ENCODE data around the gene BCAS3. TPM values are rescaled to one million over a fixed set of nuclear protein-coding genes. Genes with fewer than 3 reads are reported as not detected.

BCAS3 gene
- total and polyA plus RNA-seq, 4 experiments from 2014 or later, result 27.0 to 45.2 (median 41.2) TPM

DNA sequence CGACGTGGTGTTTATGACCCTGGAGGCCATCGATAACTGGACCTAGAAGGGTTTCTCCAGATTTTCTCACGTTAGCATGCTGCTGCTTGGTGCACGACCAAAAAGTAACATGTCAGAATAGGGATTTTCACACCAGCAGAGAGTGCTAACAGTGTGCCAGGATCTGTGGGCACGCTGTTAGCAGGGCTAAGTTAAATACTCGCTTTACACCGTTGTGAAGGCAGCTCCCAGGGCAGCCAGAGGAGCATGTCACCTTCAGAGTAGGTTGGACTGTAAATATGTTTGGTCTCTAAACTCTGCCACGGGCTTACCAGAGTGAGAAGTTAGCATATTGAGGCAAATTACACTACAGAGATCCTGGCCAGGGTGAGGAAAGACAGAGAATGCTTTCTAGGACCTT is 608.8 kb downstream of the BCAS3 start:
- no peak for DNase-seq
- Mint-ChIP-seq H3K36me3 (peaks cover 0 to 15% of the 10 kb centered on the region in 2 donors), H3K4me1 (peaks cover 0 to 2% (median 0%) of the 10 kb centered on the region in 4 donors), H3K27me3 (no peaks in the 10 kb centered on the region), H3K9me3 (no peaks in the 10 kb centered on the region), H3K4me3 (no peak overlapping the region), H3K27ac (no peak overlapping the region)
- intact Hi-C loops (cut with micrococcal nuclease), result no loop called here
- Histone ChIP-seq H3K9me3 (ENCODE audit: control insufficient read depth in 1 of 2, low read length in 2 of 2) (no peaks in the 10 kb centered on the region), H3K4me1 (ENCODE audit: insufficient read depth, low read length) (no peaks in the 10 kb centered on the region), H3K27me3 (ENCODE audit: insufficient read depth, low read length) (no peaks in the 10 kb centered on the region), H3K27ac (ENCODE audit: low read depth, low read length) (no peak overlapping the region), H3K4me3 (ENCODE audit: low read length in 2 of 2) (no peak overlapping the region), H3K36me3 (ENCODE audit: insufficient read depth, low read length) (no peaks in the 10 kb centered on the region)
- POLR2A ChIA-PET (ENCODE audit: partially characterized antibody), result no interaction called here
- CTCF ChIA-PET (ENCODE audit: partially characterized antibody), result interaction anchor here (1.4 kb wide), 1 partner anchor 10 kb away, joined by 3 read pairs; no protein-coding TSS in a partner anchor

DNA sequence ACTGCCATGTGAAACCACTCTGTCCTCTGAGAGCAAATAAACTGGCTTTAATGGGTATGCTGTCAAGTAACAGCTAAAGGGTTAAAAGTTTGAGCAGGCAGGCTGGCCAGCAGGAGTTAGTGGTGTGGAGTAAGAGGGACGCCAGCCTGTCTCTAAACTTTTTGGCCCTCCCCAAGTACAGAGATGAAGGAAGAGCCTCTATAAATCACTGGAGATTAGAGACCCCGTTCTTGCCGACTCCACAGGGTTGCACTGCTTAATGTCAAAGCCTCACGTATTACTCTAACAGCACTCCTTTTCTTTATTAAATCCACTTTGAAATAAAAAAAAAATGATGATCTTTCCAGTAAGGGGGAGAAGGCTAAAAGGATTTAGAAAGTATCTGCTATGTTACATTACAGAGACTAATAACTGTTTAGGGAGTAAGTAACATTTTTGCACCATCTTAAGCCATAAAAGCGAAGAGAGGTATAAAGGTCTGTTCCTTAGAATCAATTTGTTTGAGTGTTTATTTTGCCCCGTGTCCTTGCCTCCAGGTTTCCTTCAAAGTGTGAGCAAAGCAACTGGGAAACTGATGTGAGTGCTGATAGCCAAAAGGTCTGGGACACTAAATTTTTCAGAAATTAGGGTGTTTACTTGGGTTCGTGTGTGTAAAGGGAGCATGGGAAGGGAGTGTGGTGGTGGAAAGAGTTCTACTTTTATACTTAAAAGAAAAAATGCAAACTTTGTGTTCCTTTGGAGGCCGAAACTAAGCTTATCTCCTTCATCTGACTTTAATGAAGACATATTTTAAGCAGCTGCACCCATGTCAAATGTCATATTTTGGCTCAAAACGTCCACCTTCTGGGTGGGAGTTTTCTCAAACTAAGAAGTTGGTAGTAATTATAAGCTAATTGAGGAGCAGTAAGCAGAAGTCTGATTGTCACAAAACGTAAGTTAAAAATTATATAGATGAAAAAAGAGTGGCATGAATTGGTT is 612.0 kb downstream of the BCAS3 start:
- POLR2A ChIA-PET (ENCODE audit: partially characterized antibody), result no interaction called here
- no peak overlapping the region for H3K4me3 ChIP-seq (ENCODE audit: low read length in 2 of 2)
- no peaks in the 10 kb centered on the region for H3K9me3 ChIP-seq (ENCODE audit: control insufficient read depth in 1 of 2, low read length in 2 of 2)
- no peaks in the 10 kb centered on the region for H3K4me1 ChIP-seq (ENCODE audit: insufficient read depth, low read length)
- intact Hi-C loops (cut with micrococcal nuclease), result no loop called here
- H3K36me3 ChIP-seq (ENCODE audit: insufficient read depth, low read length), result no peaks in the 10 kb centered on the region
- Mint-ChIP-seq H3K27ac (no peak overlapping the region), H3K9me3 (no peaks in the 10 kb centered on the region), H3K4me1 (peaks cover 0 to 2% (median 0%) of the 10 kb centered on the region in 4 donors), H3K27me3 (no peaks in the 10 kb centered on the region), H3K4me3 (no peak overlapping the region), H3K36me3 (peaks cover 0 to under 1% of the 10 kb centered on the region in 2 donors)
- H3K27me3 ChIP-seq (ENCODE audit: insufficient read depth, low read length), result no peaks in the 10 kb centered on the region
- no peak for DNase-seq
- no peak overlapping the region for H3K27ac ChIP-seq (ENCODE audit: low read depth, low read length)
- CTCF ChIA-PET (ENCODE audit: partially characterized antibody), result no interaction called here

DNA sequence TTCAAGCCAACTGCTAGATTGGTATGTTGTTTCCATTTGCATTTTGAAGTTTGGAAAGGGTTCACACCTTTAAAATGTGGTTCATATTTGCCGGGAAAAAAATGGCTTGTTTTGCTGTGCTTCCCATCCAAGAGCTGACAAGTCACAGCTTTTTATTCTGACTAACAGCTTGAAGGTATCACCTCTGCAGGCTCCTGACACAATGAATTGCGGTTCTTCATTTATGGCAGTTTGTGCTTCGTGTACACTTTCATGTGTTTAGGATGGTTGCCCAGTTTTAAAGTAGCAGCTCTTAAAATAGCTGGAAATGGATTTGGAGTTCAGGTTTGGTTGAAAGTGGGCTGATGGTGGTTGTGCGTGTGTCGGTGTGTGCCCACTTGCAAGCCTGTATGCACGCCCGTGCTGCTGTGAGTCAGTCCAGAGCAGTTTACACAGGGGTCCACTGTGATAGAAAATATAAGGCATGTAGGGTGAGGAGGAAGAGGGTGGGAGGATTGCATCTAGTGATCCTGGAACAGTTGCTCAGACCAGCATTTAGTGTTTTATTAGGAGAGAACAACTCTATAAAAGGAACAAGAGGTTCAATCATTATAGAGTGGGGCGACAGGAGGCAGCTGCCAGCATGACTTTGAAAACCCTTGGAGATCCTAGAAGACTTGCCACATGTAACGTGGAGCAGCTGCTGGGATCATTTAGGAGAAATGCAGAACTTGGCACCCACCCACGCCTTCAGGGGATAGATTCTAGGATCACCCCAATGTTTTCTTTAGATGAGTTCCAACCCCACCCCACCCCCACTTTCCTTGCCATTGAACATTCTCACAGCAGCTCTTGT is 614.0 kb downstream of the BCAS3 start:
- no peaks in the 10 kb centered on the region for H3K9me3 ChIP-seq (ENCODE audit: control insufficient read depth in 1 of 2, low read length in 2 of 2)
- CTCF ChIA-PET (ENCODE audit: partially characterized antibody), result no interaction called here
- H3K36me3 ChIP-seq (ENCODE audit: insufficient read depth, low read length), result no peaks in the 10 kb centered on the region
- POLR2A ChIA-PET (ENCODE audit: partially characterized antibody), result no interaction called here
- DNase-seq, result no peak
- H3K27ac ChIP-seq (ENCODE audit: low read depth, low read length), result no peak overlapping the region
- Mint-ChIP-seq H3K36me3 (no peaks in the 10 kb centered on the region), H3K27me3 (no peaks in the 10 kb centered on the region), H3K9me3 (no peaks in the 10 kb centered on the region), H3K4me1 (peaks cover 0 to 2% (median 0%) of the 10 kb centered on the region in 4 donors), H3K27ac (no peak overlapping the region), H3K4me3 (no peak overlapping the region)
- intact Hi-C loops (cut with micrococcal nuclease), result no loop called here
- H3K4me1 ChIP-seq (ENCODE audit: insufficient read depth, low read length), result no peaks in the 10 kb centered on the region
- H3K27me3 ChIP-seq (ENCODE audit: insufficient read depth, low read length), result no peaks in the 10 kb centered on the region
- no peak overlapping the region for H3K4me3 ChIP-seq (ENCODE audit: low read length in 2 of 2)

DNA sequence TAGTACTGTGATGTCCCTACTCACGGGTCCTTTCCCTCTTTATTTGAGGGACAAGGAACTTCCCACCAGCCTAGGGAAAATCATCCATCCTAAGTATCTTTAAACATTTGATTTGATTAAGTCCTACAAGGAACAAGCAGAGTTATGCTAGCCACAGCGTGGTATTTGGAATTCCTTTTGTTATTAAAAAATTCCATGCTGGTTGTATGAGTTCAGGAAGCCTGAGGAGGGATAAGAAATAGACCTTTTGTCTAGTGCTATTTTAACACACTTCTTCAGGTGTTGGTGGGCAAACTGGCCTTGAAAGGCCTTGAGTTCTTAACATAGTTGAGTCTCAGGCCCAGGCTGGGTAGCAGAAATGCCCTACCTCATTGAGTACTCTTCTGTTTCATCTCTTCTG is 616.6 kb downstream of the BCAS3 start:
- no peaks in the 10 kb centered on the region for H3K4me1 ChIP-seq (ENCODE audit: insufficient read depth, low read length)
- H3K9me3 ChIP-seq (ENCODE audit: control insufficient read depth in 1 of 2, low read length in 2 of 2), result no peaks in the 10 kb centered on the region
- no peaks in the 10 kb centered on the region for H3K27me3 ChIP-seq (ENCODE audit: insufficient read depth, low read length)
- Mint-ChIP-seq H3K9me3 (no peaks in the 10 kb centered on the region), H3K27ac (no peak overlapping the region), H3K27me3 (no peaks in the 10 kb centered on the region), H3K36me3 (no peaks in the 10 kb centered on the region), H3K4me1 (peaks cover 0 to 2% (median 0%) of the 10 kb centered on the region in 4 donors), H3K4me3 (no peak overlapping the region)
- H3K36me3 ChIP-seq (ENCODE audit: insufficient read depth, low read length), result no peaks in the 10 kb centered on the region
- H3K4me3 ChIP-seq (ENCODE audit: low read length in 2 of 2), result no peak overlapping the region
- ChIA-PET POLR2A (ENCODE audit: partially characterized antibody) (no interaction called here), CTCF (ENCODE audit: partially characterized antibody) (no interaction called here)
- DNase-seq, result no peak
- no peak overlapping the region for H3K27ac ChIP-seq (ENCODE audit: low read depth, low read length)
- intact Hi-C loops (cut with micrococcal nuclease), result no loop called here

DNA sequence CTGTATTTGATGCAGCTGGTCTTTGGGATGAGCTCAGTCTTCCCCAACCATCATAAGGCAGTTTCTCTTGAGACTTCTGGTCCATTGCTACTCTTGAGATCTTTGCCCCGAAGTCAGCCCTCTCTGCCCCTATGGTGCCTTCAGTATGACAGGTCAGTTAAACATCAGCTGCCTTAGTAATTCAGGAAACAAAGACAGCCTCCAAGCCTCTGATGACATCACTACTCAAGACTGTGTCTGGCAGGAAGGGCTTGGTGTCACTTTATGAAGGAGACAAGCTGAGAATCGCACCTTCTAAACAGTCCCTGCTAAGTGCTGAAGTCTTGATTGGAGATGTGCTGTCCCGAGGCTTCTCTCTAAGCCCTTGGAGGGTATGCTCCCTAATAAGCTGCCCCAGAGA is 617.1 kb downstream of the BCAS3 start:
- ChIA-PET POLR2A (ENCODE audit: partially characterized antibody) (no interaction called here), CTCF (ENCODE audit: partially characterized antibody) (no interaction called here)
- H3K27ac Mint-ChIP-seq, result peak overlapping the region in 1 of 7 donors; percentile 19

DNA sequence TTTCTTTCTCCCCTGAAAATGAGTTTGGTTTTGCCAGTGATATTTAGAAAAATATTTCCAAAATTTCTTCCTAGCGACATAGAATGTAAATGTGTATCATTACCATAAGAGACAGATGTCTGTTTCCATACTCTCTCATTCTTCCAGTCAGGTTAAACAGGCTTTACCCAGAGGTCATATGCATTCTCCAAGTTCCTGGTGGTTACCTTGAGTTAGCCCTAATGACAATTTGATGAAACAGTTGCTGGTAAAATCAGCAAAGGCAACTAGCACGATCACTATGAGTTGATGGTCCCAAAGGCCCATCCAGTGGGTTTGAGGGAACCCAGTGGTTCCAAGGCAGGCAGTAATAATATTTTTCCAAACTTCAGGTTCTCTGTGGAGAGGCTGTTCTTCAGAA is 618.4 kb downstream of the BCAS3 start:
- no peaks in the 10 kb centered on the region for H3K4me1 Mint-ChIP-seq
- POLR2A ChIA-PET (ENCODE audit: partially characterized antibody), result no interaction called here
- no peaks in the 10 kb centered on the region for H3K9me3 Mint-ChIP-seq
- no peak overlapping the region for H3K4me3 Mint-ChIP-seq
- no peak overlapping the region for H3K27ac Mint-ChIP-seq
- H3K4me1 ChIP-seq (ENCODE audit: insufficient read depth, low read length), result no peaks in the 10 kb centered on the region
- CTCF ChIA-PET (ENCODE audit: partially characterized antibody), result no interaction called here
- H3K27ac ChIP-seq (ENCODE audit: low read depth, low read length), result no peak overlapping the region
- intact Hi-C loops (cut with micrococcal nuclease), result no loop called here
- H3K36me3 Mint-ChIP-seq, result no peaks in the 10 kb centered on the region
- H3K36me3 ChIP-seq (ENCODE audit: insufficient read depth, low read length), result no peaks in the 10 kb centered on the region
- DNase-seq, result no peak
- H3K27me3 Mint-ChIP-seq, result no peaks in the 10 kb centered on the region
- H3K27me3 ChIP-seq (ENCODE audit: insufficient read depth, low read length), result no peaks in the 10 kb centered on the region
- no peak overlapping the region for H3K4me3 ChIP-seq (ENCODE audit: low read length in 2 of 2)
- H3K9me3 ChIP-seq (ENCODE audit: control insufficient read depth in 1 of 2, low read length in 2 of 2), result no peaks in the 10 kb centered on the region

More for the DNA sequence above, 617.1 kb downstream of the BCAS3 start:
- no peaks in the 10 kb centered on the region for H3K9me3 Mint-ChIP-seq
- Histone ChIP-seq H3K27ac (ENCODE audit: low read depth, low read length) (no peak overlapping the region), H3K9me3 (ENCODE audit: control insufficient read depth in 1 of 2, low read length in 2 of 2) (no peaks in the 10 kb centered on the region), H3K4me1 (ENCODE audit: insufficient read depth, low read length) (no peaks in the 10 kb centered on the region), H3K36me3 (ENCODE audit: insufficient read depth, low read length) (no peaks in the 10 kb centered on the region), H3K4me3 (ENCODE audit: low read length in 2 of 2) (no peak overlapping the region), H3K27me3 (ENCODE audit: insufficient read depth, low read length) (no peaks in the 10 kb centered on the region)
- intact Hi-C loops (cut with micrococcal nuclease), result no loop called here
- no peaks in the 10 kb centered on the region for H3K36me3 Mint-ChIP-seq
- no peak for DNase-seq
- no peak overlapping the region for H3K4me3 Mint-ChIP-seq
- peaks cover 0 to under 1% (median 0%) of the 10 kb centered on the region in 4 donors for H3K4me1 Mint-ChIP-seq
- H3K27me3 Mint-ChIP-seq, result no peaks in the 10 kb centered on the region
